Smooth muscle cell (in vitro differentiated cells): Measurements from ENCODE around the gene KLHDC3. TPM values are rescaled to one million over a fixed set of nuclear protein-coding genes. Genes with fewer than 3 reads are reported as not detected.

Experiments used
- DNase-seq: peaks from one replicate; lab custom pipeline; 2025; ENCODE audit not compliant: unreplicated experiment; lab: John Stamatoyannopoulos, UW
- H2AFZ ChIP-seq: fragments of 200-600 bp; sonication (generic); 2 replicates; pipeline ENCODE4 v1.6.0; 2016; ENCODE audit warnings: antibody characterized with exemption, low read depth, mild to moderate bottlenecking
- H3F3A ChIP-seq: fragments of 200-600 bp; sonication (generic); 2 replicates; pipeline ENCODE4 v1.6.0; 2017; ENCODE audit warnings: antibody characterized with exemption, low read depth
- H3K27ac ChIP-seq: fragments of 200-600 bp; sonication (generic); 2 replicates; pipeline ENCODE4 v1.5.1; 2016; ENCODE audit warnings: low read depth, mild to moderate bottlenecking
- H3K27me3 ChIP-seq: fragments of 200-600 bp; sonication (generic); 2 replicates; pipeline ENCODE4 v1.6.1; 2016; ENCODE audit warnings: low read depth, mild to moderate bottlenecking
- H3K36me3 ChIP-seq: fragments of 200-600 bp; sonication (generic); 2 replicates; pipeline ENCODE4 v1.5.1; 2016; ENCODE audit warnings: low read depth
- H3K4me1 ChIP-seq: fragments of 200-600 bp; sonication (generic); 2 replicates; pipeline ENCODE4 v1.5.1; 2016; ENCODE audit warnings: low read depth
- H3K4me2 ChIP-seq: fragments of 200-600 bp; sonication (generic); 2 replicates; pipeline ENCODE4 v1.6.0; 2016; ENCODE audit warnings: mild to moderate bottlenecking
- H3K4me3 ChIP-seq: fragments of 200-600 bp; sonication (generic); 2 replicates; pipeline ENCODE4 v1.5.1; 2016; ENCODE audit warnings: mild to moderate bottlenecking
- H3K79me2 ChIP-seq: fragments of 200-600 bp; sonication (generic); 2 replicates; pipeline ENCODE4 v1.6.0; 2016; ENCODE audit warnings: low read depth, mild to moderate bottlenecking
- H3K9ac ChIP-seq: fragments of 200-600 bp; sonication (generic); 2 replicates; pipeline ENCODE4 v1.6.0; 2016; ENCODE audit warnings: low read depth
- H3K9me3 ChIP-seq: fragments of 200-600 bp; sonication (generic); replicated peaks from 2 replicates; pipeline ENCODE4 v1.5.1; 2016; ENCODE audit warnings: low read depth
- H4K20me1 ChIP-seq: fragments of 200-600 bp; sonication (generic); 2 replicates; pipeline ENCODE4 v1.6.0; 2016; ENCODE audit warnings: low read depth
- WGBS: methylation state at CpG from one replicate; pipeline ENCODE4 v1.1.7; 2016; ENCODE audit warnings: low lambda C conversion rate; 5-methylcytosine and 5-hydroxymethylcytosine counted together
- polyA plus RNA-seq: library from polyadenylated mRNA; unstranded; fragments of >200 nt; fragmentation: Nextera tagmentation; extraction: Ambion mirVana; gene quantifications from 2 replicates; pipeline ENCODE4 v1.2.1, GENCODE V29; 2016
- total RNA-seq: library from RNA; depleted of rRNA; stranded (reverse); fragments of >200 nt; gene quantifications from 2 replicates; pipeline ENCODE4 v1.2.3, GENCODE V29; 2014
- TF ChIP-seq, protein P1 (sequence below): fragments of 200-600 bp; sonication (generic); IDR thresholded peaks from 2 replicates; pipeline ENCODE4 v1.5.1; 2017; ENCODE audit warnings: borderline replicate concordance, mild to moderate bottlenecking, antibody characterized with exemption; ENCODE audit not compliant: insufficient read depth, poor library complexity, severe bottlenecking

Gene KLHDC3, protein sequence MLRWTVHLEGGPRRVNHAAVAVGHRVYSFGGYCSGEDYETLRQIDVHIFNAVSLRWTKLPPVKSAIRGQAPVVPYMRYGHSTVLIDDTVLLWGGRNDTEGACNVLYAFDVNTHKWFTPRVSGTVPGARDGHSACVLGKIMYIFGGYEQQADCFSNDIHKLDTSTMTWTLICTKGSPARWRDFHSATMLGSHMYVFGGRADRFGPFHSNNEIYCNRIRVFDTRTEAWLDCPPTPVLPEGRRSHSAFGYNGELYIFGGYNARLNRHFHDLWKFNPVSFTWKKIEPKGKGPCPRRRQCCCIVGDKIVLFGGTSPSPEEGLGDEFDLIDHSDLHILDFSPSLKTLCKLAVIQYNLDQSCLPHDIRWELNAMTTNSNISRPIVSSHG
- 51.5 and 61.8 TPM in 2 replicates for total RNA-seq
- 102 and 113 TPM in 2 replicates for polyA plus RNA-seq

DNA sequence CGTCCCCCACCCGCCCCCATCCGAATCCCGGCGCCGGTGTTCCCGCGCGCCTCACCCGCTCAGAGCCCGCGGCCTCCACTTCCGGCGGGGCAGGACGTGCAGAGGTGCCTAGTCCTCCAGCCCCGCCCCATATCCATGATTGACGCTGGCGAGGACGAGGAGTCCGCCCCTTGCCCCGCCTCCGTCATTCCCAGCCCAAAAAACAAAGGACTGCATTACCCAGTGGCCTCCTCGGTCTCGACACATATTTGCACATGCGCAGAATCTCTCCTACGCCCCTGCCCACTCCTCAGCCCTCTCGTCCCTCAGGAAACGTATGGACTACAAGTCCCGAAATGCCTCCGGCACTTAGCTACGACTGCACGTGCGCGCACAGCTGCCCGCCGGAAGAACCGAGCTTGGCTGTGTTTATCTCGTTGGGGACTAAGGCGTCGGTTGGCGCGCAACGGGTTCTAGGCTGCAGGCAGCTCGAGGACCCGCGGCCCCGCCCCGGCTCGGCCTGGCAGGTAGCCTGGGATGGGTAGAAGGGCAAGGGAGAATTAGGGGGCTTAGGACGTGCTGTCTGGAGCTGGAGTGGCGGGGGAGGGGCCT lies at the start of gene KLHDC3, which contains the start of gene MEA1:
Gene KLHDC3, plus strand, starts transcription at position 407 of the 591 bp plus-strand sequence. CDS start 2,944 bp downstream, outside the sequence.
Gene MEA1, minus strand, starts transcription at position 104 of the 591 bp plus-strand sequence. CDS start 133 bp downstream, outside the sequence.
- H3K9me3 ChIP-seq, result no peaks in the 10 kb centered on the region
- no peaks in the 10 kb centered on the region for H3K36me3 ChIP-seq
- H3K9ac ChIP-seq, result peak within 1 kb of the TSS; percentile 69
- H3K4me1 ChIP-seq, result peaks cover 6% of the 10 kb centered on the region
- H3K4me2 ChIP-seq, result peak within 1 kb of the TSS; percentile 95
- H4K20me1 ChIP-seq, result peaks cover 20% of the 10 kb centered on the region
- peak; percentile 93 for DNase-seq
- peak within 1 kb of the TSS; percentile 72 for H3K4me3 ChIP-seq
- peaks cover 51% of the 10 kb centered on the region for H3K79me2 ChIP-seq
- H3F3A ChIP-seq, result peaks cover 3% of the 10 kb centered on the region
- peak within 1 kb of the TSS; percentile 59 for H2AFZ ChIP-seq
- TF ChIP-seq, protein P1, sequence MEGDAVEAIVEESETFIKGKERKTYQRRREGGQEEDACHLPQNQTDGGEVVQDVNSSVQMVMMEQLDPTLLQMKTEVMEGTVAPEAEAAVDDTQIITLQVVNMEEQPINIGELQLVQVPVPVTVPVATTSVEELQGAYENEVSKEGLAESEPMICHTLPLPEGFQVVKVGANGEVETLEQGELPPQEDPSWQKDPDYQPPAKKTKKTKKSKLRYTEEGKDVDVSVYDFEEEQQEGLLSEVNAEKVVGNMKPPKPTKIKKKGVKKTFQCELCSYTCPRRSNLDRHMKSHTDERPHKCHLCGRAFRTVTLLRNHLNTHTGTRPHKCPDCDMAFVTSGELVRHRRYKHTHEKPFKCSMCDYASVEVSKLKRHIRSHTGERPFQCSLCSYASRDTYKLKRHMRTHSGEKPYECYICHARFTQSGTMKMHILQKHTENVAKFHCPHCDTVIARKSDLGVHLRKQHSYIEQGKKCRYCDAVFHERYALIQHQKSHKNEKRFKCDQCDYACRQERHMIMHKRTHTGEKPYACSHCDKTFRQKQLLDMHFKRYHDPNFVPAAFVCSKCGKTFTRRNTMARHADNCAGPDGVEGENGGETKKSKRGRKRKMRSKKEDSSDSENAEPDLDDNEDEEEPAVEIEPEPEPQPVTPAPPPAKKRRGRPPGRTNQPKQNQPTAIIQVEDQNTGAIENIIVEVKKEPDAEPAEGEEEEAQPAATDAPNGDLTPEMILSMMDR, result no peak
- H3K27me3 ChIP-seq, result no peaks in the 10 kb centered on the region
- H3K27ac ChIP-seq, result peak within 1 kb of the TSS; percentile 47
- WGBS, result under 1% methylated on average over 50 of the region's 51 CpGs

DNA sequence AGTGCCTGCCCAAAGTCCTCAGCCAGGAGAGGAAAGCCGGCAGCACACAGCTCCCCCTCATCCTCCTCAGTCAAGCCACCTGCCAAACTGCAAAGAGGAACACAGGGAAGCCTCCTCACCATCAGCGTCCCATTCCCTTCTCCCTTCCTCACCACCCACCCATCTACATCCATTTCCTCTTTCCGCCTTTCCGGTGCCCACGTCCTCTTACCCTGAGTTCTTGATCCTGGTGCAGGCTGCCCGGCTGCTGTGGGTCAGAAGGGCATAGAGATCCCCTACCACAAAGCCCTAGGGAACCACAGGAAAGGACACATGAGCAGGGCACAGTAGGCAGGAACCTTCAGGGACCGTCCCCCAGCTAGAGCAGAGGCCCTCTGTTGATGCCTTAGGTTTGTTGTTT lies 47.5 kb upstream of the KLHDC3 start:
- 84% methylated on average over 7 of the region's 7 CpGs for WGBS
- H3K36me3 ChIP-seq, result no peaks in the 10 kb centered on the region
- H3K27ac ChIP-seq, result no peak overlapping the region

DNA sequence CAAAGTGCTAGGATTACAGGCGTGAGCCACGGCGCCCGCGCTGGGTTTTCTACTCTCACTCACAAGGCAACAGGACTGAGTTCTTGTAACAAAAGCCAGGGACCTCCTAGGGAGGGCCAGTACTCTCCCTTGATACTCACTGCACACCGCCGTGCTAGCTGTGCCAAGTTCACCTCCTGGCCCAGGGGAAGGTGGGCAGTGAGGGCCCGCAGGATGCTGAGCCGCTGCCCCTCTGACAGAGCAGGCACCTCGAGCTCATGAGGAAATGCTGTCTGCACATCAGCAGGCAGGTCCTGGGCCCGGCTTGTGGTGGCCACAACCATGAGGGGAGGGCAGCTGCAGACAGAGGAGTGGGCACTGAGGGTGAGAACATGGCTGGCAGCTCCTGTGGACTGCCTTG lies 46.8 kb upstream of the KLHDC3 start:
- 96% methylated on average over 11 of the region's 11 CpGs for WGBS
- Histone ChIP-seq H3K9me3 (no peaks in the 10 kb centered on the region), H2AFZ (no peak overlapping the region), H3K4me1 (no peaks in the 10 kb centered on the region), H3K4me3 (no peak overlapping the region), H3K27me3 (no peaks in the 10 kb centered on the region), H3K36me3 (no peaks in the 10 kb centered on the region), H3K9ac (no peak overlapping the region), H3K27ac (no peak overlapping the region), H3F3A (peaks cover 8% of the 10 kb centered on the region), H4K20me1 (no peaks in the 10 kb centered on the region), H3K4me2 (no peak overlapping the region), H3K79me2 (no peaks in the 10 kb centered on the region)
- TF ChIP-seq, protein P1, result no peak
- no peak for DNase-seq

More for the DNA sequence above, 47.5 kb upstream of the KLHDC3 start:
- Histone ChIP-seq H3F3A (peaks cover 1% of the 10 kb centered on the region), H3K27me3 (no peaks in the 10 kb centered on the region), H3K4me2 (no peak overlapping the region), H4K20me1 (no peaks in the 10 kb centered on the region), H3K79me2 (no peaks in the 10 kb centered on the region), H3K9me3 (no peaks in the 10 kb centered on the region), H3K4me3 (no peak overlapping the region), H2AFZ (no peak overlapping the region), H3K4me1 (no peaks in the 10 kb centered on the region), H3K9ac (no peak overlapping the region)
- TF ChIP-seq, protein P1, result no peak
- DNase-seq, result no peak
